Heart left ventricle (tissue), 16 donors: ENCODE measurements around the gene XPNPEP3. TPM values are rescaled to one million over a fixed set of nuclear protein-coding genes. Genes with fewer than 3 reads are reported as not detected.

ENCODE experiments used
- ATAC-seq, 4 donors: fragments of 200-7000 bp; cut with Tn5 transposase; one replicate each; pipeline ENCODE4 v1.9.1; 2020 to 2022; ENCODE audit warnings: moderate library complexity in 4 of 4, mild to moderate bottlenecking in 3 of 4, moderate number of reproducible peaks in 1 of 4
- DNase-seq, 5 donors: peaks; one replicate each; pipeline ENCODE4 v3.0.0-alpha.2; 2020
- H3K27ac ChIP-seq, 12 donors: fragments of 200-600 bp; sonication (generic) in 4 of 12; one replicate each; pipeline versions ENCODE4 v1.5.0 to v1.8.0; 2016 to 2022; ENCODE audit warnings: mild to moderate bottlenecking in 2 of 12
- H3K27me3 ChIP-seq, 9 donors: fragments of 200-600 bp; sonication (generic) in 2 of 9; one replicate each; pipeline versions ENCODE4 v1.5.1 to v1.8.0; 2016 to 2022; ENCODE audit warnings: mild to moderate bottlenecking in 3 of 9
- H3K36me3 ChIP-seq, 9 donors: fragments of 200-600 bp; sonication (generic) in 2 of 9; one replicate each; pipeline versions ENCODE4 v1.5.0 to v1.8.0; 2018 to 2022; ENCODE audit warnings: mild to moderate bottlenecking in 2 of 9
- H3K4me1 ChIP-seq, 12 donors: fragments of 200-600 bp; sonication (generic) in 4 of 12; one replicate each; pipeline versions ENCODE4 v1.5.0 to v1.8.0; 2016 to 2022; ENCODE audit warnings: mild to moderate bottlenecking in 3 of 12
- H3K4me3 ChIP-seq, 12 donors: fragments of 200-600 bp; sonication (generic) in 4 of 12; one replicate each; pipeline versions ENCODE4 v1.5.0 to v1.8.0; 2017 to 2022; ENCODE audit warnings: mild to moderate bottlenecking in 9 of 12, moderate library complexity in 4 of 12
- H3K9me3 ChIP-seq, 12 donors: fragments of 200-600 bp; sonication (generic) in 4 of 12; one replicate each; pipeline versions ENCODE4 v1.5.0 to v1.8.0; 2016 to 2022; ENCODE audit warnings: mild to moderate bottlenecking in 1 of 12
- CTCF ChIP-seq, 12 donors: fragments of 200-600 bp; sonication (generic) in 4 of 12; IDR thresholded peaks; one replicate each; pipeline versions ENCODE4 v1.5.0 to v1.8.0; 2018 to 2022; ENCODE audit warnings: antibody characterized with exemption in 12 of 12, mild to moderate bottlenecking in 5 of 12
- POLR2A ChIP-seq, 2 donors: fragments of 450-650 bp; IDR thresholded peaks; one replicate each; pipeline ENCODE4 v1.6.1; 2017; ENCODE audit warnings: antibody characterized with exemption in 2 of 2, mild to moderate bottlenecking in 2 of 2, moderate library complexity in 2 of 2
- WGBS, 4 donors: extraction: QIAGEN DNeasy Blood & Tissue Kit in 2 of 4; methylation state at CpG; one replicate each; pipeline versions ENCODE4 v1.1.5 to v1.1.7; 2013 to 2018; 5-methylcytosine and 5-hydroxymethylcytosine counted together
- intact Hi-C, 10 donors: fragments of 100-400 bp; cut with DNase I; formaldehyde crosslinking; loops; one replicate each; pipeline versions ENCODE4 v1.11.1 to v1.14.2; 2022
- polyA plus RNA-seq, 2 donors: library from polyadenylated mRNA; stranded (reverse); fragments of 200-250 nt; gene quantifications; one replicate each; pipeline ENCODE4 v1.2.3, GENCODE V29; 2013
- total RNA-seq, 9 donors: library from RNA; depleted of rRNA in 2 of 9; stranded (reverse); fragments of >200 nt in 2 of 9; fragmentation: NEBNext Ultra II Directional in 3 of 9; extraction: Animal tissue kit (Norgen Biotek cat#: 25700) in 3 of 9; gene quantifications; one replicate each; pipeline versions ENCODE4 v1.1.0 to v1.2.4, GENCODE V29; 2016 to 2023
- donor health status: ischemic (EF 13 %, LVEDD 7.1; RV severe dilation, severe dysfunction).
- donor health status: healthy with polysubstance abuse.
- donor health status: DM: no; HTN: yes; CAD: no.
- donor health status: DM: no; HTN: no; CAD: no.
- donor health status: ischemic (EF 25% LVEDD 6.9; RV normal size, moderate dysfunction).
- donor health status: ischemic (EF 25% LVEDD 5.7; RV mildly dilated, moderate dysfunction).
- donor health status: healthy.
- donor health status: DM: yes; HTN: yes; CAD: no.
- donor health status: ischemic (EF 35%, LVEDD 5.7; RV mildly dilated, moderate dysfunction).
- donor health status: nonischemic (EF 11% LVEDD 7.7; RV severe dilation, severe dysfunction).
- donor health status: DM: yes; HTN: yes; CAD: no.
- donor health status: PGD.
- donor health status: ischemic (EF 29% LVEDD 5.4; RV normal size, mild dysfunction).
- donor health status: nonischemic (EF 23%, LVEDD 6.1; RV moderate dilation, normal function).

XPNPEP3 gene
- total and polyA plus RNA-seq, 11 donors: 5.1 to 37.9 (median 22.5) TPM

- Histone ChIP-seq H3K4me1 (no peaks in the 10 kb centered on the region), H3K36me3 (peaks cover 0 to 70% (median 24%) of the 10 kb centered on the region in 9 donors), H3K27me3 (no peaks in the 10 kb centered on the region), H3K27ac (no peak overlapping the region), H3K4me3 (no peak overlapping the region), H3K9me3 (no peaks in the 10 kb centered on the region)
- intact Hi-C loops: no loop called here
- no peak for ATAC-seq
- 92 to 95% (median 94%) methylated on average over 2 of the region's 2 CpGs for WGBS, 4 donors
- DNase-seq: no peak
- TF ChIP-seq POLR2A (IDR thresholded peaks at IDR 0.05) (no peak), CTCF (IDR thresholded peaks at IDR 0.05) (no peak)
Observed at GRCh38 chr22:40932396-40932795, 75.4 kb downstream of the XPNPEP3 start.

- 90 to 95% (median 94%) methylated on average over 2 of the region's 2 CpGs for WGBS, 4 donors
- intact Hi-C loops: no loop called here
- DNase-seq (no peak), ATAC-seq (no peak)
- TF ChIP-seq POLR2A (IDR thresholded peaks at IDR 0.05) (no peak), CTCF (IDR thresholded peaks at IDR 0.05) (no peak)
- Histone ChIP-seq H3K4me1 (no peaks in the 10 kb centered on the region), H3K36me3 (peaks cover 0 to 6% (median under 1%) of the 10 kb centered on the region in 9 donors), H3K4me3 (no peak overlapping the region), H3K27me3 (no peaks in the 10 kb centered on the region), H3K9me3 (no peaks in the 10 kb centered on the region), H3K27ac (no peak overlapping the region)
Observed at GRCh38 chr22:40939202-40939601, 82.3 kb downstream of the XPNPEP3 start.

- peaks cover 0 to 32% (median 29%) of the 10 kb centered on the region in 9 donors for H3K36me3 ChIP-seq
- H3K27me3 ChIP-seq: no peaks in the 10 kb centered on the region
- H3K9me3 ChIP-seq: no peaks in the 10 kb centered on the region
- intact Hi-C loops: loop anchor here (1.0 to 5.0 kb wide), 6 partner anchors 70 to 141 kb away; partner anchors contain the start of gene EP300 (in 1 of the 10)
- TF ChIP-seq POLR2A (IDR thresholded peaks at IDR 0.05): peak; percentile 42 to 80
- no peak for TF ChIP-seq CTCF (IDR thresholded peaks at IDR 0.05)
- peaks cover 0 to 37% (median 25%) of the 10 kb centered on the region in 12 donors for H3K4me1 ChIP-seq
- ATAC-seq: peak; percentile 95 to 97 (median 96)
- 0 to 1% (median 0%) methylated on average over 15 to 86 of the region's 86 CpGs for WGBS, 4 donors
- H3K27ac ChIP-seq: peak within 1 kb of the TSS; percentile 81 to 99 (median 95)
- H3K4me3 ChIP-seq: peak within 1 kb of the TSS; percentile 56 to 96 (median 84)
- peak; percentile 98 to 99 (median 99) for DNase-seq
Observed at GRCh38 chr22:40950962-40951794, 94.2 kb downstream of the XPNPEP3 start, which contains the start of gene RBX1. Gene RBX1 (plus strand): TSS chr22:40951378. CDS start chr22:40951399, 21 bp downstream.
